Left lung (tissue), 10 donors: ENCODE data around the gene MIGA1. TPM values are rescaled to one million over a fixed set of nuclear protein-coding genes. Genes with fewer than 3 reads are reported as not detected.
A peak's percentile ranks its signal among the peaks of the same experiment; 100 is the strongest.
"Not testable (repeated sequence)": the region's sequence is repeated elsewhere in the genome, so short reads cannot be mapped to it uniquely, and the experiment has no call there.

Source experiments
- ATAC-seq: fragments of 200-7000 bp; cut with Tn5 transposase; one replicate; pipeline ENCODE4 v1.9.1; 2020; ENCODE audit warnings: moderate library complexity
- DNase-seq, 4 donors: peaks; one replicate each; pipeline ENCODE4 v3.0.0-alpha.2; 2013 to 2020
- H3K27ac ChIP-seq, 2 donors: fragments of 200-600 bp; sonication (generic) in 1 of 2; one replicate each; pipeline versions ENCODE4 v1.5.0 to v1.8.0; 2020 to 2021
- H3K27me3 ChIP-seq, 2 donors: fragments of 200-600 bp; sonication (generic) in 1 of 2; one replicate each; pipeline versions ENCODE4 v1.5.0 to v1.8.0; 2020 to 2021
- H3K36me3 ChIP-seq, 2 donors: fragments of 200-600 bp; sonication (generic) in 1 of 2; one replicate each; pipeline versions ENCODE4 v1.5.0 to v1.8.0; 2020 to 2021
- H3K4me1 ChIP-seq, 2 donors: fragments of 200-600 bp; one replicate each; pipeline ENCODE4 v1.8.0; 2021
- H3K4me3 ChIP-seq, 2 donors: fragments of 200-600 bp; sonication (generic) in 1 of 2; one replicate each; pipeline versions ENCODE4 v1.5.0 to v1.8.0; 2020 to 2021; ENCODE audit warnings: mild to moderate bottlenecking in 1 of 2
- H3K9me3 ChIP-seq, 2 donors: fragments of 200-600 bp; sonication (generic) in 1 of 2; one replicate each; pipeline versions ENCODE4 v1.5.0 to v1.8.0; 2020 to 2021
- intact Hi-C, 2 donors: fragments of 100-400 bp; cut with DNase I; formaldehyde crosslinking; loops; one replicate each; pipeline versions ENCODE4 v1.11.2 to v1.14.2; 2022
- polyA plus RNA-seq, 6 donors: library from polyadenylated mRNA; unstranded; fragments of 120-200 nt; gene quantifications; one replicate each; pipeline ENCODE4 v1.2.1, GENCODE V29; 2013; ENCODE audit not compliant: insufficient read length in 6 of 6
- total RNA-seq, 2 donors: library from RNA; stranded (reverse); fragmentation: NEBNext Ultra II Directional; extraction: Animal tissue kit (Norgen Biotek cat#: 25700); gene quantifications; one replicate each; pipeline ENCODE4 v1.2.1, GENCODE V29; 2021
- TF ChIP-seq, protein P1 (sequence below), 2 donors: fragments of 200-600 bp; sonication (generic) in 1 of 2; IDR thresholded peaks; one replicate each; pipeline versions ENCODE4 v1.5.0 to v1.8.0; 2021; ENCODE audit warnings: antibody characterized with exemption in 2 of 2
- donor health status: DM: no; HTN: yes; CAD: no.
- donor health status: DM: no; HTN: no; CAD: no.

Gene MIGA1
- total and polyA plus RNA-seq, 8 donors, result 15.5 to 20.5 (median 18.6) TPM

DNA sequence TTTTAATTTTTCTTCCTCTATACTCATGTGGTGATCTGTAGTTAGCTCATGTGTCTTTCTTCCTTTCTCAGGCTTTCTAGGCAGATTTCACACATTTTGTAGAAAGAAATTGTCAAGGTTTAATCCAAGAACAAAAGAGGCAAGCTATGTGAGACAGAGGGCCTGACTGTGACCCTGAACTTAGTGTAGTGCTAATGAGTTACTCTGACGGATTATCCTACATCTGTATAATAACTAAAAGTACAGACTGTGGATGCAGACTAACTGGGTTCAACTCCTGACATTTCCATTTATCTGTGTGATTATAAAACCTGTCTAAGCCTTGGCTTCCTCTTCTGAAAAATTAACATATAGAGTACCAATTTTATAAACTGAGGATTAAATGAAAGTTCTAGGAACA is 40.7 kb downstream of the MIGA1 start:
- H3K9me3 ChIP-seq, result no peaks in the 10 kb centered on the region
- DNase-seq (no peak), ATAC-seq (no peak)
- no peak overlapping the region for H3K4me3 ChIP-seq
- TF ChIP-seq, protein P1, sequence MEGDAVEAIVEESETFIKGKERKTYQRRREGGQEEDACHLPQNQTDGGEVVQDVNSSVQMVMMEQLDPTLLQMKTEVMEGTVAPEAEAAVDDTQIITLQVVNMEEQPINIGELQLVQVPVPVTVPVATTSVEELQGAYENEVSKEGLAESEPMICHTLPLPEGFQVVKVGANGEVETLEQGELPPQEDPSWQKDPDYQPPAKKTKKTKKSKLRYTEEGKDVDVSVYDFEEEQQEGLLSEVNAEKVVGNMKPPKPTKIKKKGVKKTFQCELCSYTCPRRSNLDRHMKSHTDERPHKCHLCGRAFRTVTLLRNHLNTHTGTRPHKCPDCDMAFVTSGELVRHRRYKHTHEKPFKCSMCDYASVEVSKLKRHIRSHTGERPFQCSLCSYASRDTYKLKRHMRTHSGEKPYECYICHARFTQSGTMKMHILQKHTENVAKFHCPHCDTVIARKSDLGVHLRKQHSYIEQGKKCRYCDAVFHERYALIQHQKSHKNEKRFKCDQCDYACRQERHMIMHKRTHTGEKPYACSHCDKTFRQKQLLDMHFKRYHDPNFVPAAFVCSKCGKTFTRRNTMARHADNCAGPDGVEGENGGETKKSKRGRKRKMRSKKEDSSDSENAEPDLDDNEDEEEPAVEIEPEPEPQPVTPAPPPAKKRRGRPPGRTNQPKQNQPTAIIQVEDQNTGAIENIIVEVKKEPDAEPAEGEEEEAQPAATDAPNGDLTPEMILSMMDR (IDR thresholded peaks at IDR 0.05), result no peak
- intact Hi-C loops, result loop anchor here in 1 of 2 donors (10.0 kb wide), 1 partner anchor 65 kb away; the partner anchor contains the start of gene NEXN
- H3K36me3 ChIP-seq, result peaks cover 0 to 63% of the 10 kb centered on the region in 2 donors
- H3K4me1 ChIP-seq, result peaks cover 0 to 7% of the 10 kb centered on the region in 2 donors
- H3K27ac ChIP-seq, result no peak overlapping the region
- no peaks in the 10 kb centered on the region for H3K27me3 ChIP-seq

DNA sequence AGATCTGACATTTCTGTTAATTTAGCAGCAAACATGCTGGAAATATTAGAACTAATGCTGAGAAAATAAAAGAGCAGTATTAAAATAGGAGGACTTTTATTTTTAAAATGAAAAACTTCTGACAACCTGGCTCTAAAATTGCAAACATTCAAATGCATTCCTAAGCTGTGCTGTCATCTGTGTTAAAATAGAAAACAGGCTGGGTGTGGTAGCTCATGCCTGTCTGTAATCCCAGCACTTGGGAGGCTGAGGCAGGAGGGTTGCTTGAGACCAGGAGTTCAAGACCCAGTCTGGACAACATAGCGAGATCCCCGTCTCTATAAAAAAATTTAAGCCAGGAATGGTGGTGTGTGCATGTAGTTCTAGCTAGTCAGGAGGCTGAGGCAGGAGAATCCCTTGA is 44.6 kb downstream of the MIGA1 start:
- TF ChIP-seq, protein P1 (IDR thresholded peaks at IDR 0.05), result no peak
- peaks cover 0 to 12% of the 10 kb centered on the region in 2 donors for H3K4me1 ChIP-seq
- no peak overlapping the region for H3K4me3 ChIP-seq
- DNase-seq (no peak), ATAC-seq (peak; percentile 50)
- peaks cover 0 to 32% of the 10 kb centered on the region in 2 donors for H3K36me3 ChIP-seq
- H3K9me3 ChIP-seq, result no peaks in the 10 kb centered on the region
- intact Hi-C loops, result loop anchor here in 1 of 2 donors (10.0 kb wide), 1 partner anchor 61 kb away; the partner anchor contains the start of gene NEXN
- H3K27ac ChIP-seq, result no peak overlapping the region
- H3K27me3 ChIP-seq, result no peaks in the 10 kb centered on the region

DNA sequence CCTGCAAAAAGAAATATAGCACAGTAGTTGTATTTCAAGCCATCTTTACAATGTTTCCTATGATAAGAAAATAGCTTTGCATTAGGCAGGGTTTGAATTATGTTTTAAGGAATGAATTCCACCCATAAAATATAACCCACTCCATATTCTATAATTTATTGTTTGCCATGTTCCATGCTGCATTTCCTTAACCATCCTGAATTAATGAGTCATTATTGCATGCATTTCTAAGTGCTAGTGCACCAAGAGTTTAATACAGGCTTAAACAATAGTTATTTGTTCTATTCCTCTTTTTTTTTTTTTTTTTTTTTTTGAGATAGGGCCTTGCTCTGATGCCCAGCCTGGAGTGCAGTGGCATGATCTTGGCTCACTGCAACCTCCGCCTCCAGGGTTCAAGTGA is 45.2 kb downstream of the MIGA1 start:
- peaks cover 0 to 12% of the 10 kb centered on the region in 2 donors for H3K4me1 ChIP-seq
- intact Hi-C loops, result loop anchor here in 1 of 2 donors (10.0 kb wide), 1 partner anchor 60 kb away; the partner anchor contains the start of gene NEXN
- peak overlapping the region in 1 of 2 donors; percentile 53 for H3K27ac ChIP-seq
- TF ChIP-seq, protein P1 (IDR thresholded peaks at IDR 0.05), result no peak
- H3K9me3 ChIP-seq, result no peaks in the 10 kb centered on the region
- peaks cover 0 to 26% of the 10 kb centered on the region in 2 donors for H3K36me3 ChIP-seq
- ATAC-seq, result no peak
- H3K27me3 ChIP-seq, result no peaks in the 10 kb centered on the region
- H3K4me3 ChIP-seq, result no peak overlapping the region
- no peak for DNase-seq

DNA sequence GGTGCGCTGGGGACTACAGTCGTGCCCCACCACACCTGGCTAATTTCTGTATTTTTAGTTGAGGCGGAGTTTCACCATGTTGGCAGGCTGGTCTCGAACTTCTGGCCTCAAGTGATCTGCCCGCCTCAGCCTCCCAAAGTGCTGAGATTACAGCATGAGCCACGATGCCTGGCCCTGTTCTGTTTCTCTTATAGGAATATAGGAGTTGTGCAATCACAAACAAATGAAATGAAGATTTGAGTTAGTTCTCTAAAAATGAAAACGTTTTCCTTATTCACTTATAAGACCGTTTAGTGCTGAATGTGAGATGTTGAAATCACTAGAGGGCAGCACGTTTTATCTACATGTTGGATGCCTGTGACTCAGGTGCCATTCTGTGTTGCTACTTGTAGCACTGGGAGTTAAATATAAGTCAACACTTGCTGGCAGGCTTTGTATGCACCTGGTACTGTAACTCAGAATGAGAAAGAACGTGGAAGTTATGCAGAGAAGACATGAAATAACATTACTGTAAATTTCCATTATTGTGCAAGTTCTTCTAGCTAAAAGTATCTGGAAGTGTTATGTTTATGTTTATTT is 45.8 kb downstream of the MIGA1 start:
- ATAC-seq (peak; percentile 97), DNase-seq (peak in 2 of 4 donors; percentile 50 to 70)
- Histone ChIP-seq H3K4me3 (no peak overlapping the region), H3K27me3 (no peaks in the 10 kb centered on the region), H3K36me3 (peaks cover 0 to 24% of the 10 kb centered on the region in 2 donors), H3K27ac (peak overlapping the region in 1 of 2 donors; percentile 53), H3K4me1 (peaks cover 0 to 12% of the 10 kb centered on the region in 2 donors), H3K9me3 (no peaks in the 10 kb centered on the region)
- TF ChIP-seq, protein P1 (IDR thresholded peaks at IDR 0.05), result peak in 1 of 2 donors; percentile 24
- intact Hi-C loops, result loop anchor here in 1 of 2 donors (10.0 kb wide), 1 partner anchor 60 kb away; the partner anchor contains the start of gene NEXN

DNA sequence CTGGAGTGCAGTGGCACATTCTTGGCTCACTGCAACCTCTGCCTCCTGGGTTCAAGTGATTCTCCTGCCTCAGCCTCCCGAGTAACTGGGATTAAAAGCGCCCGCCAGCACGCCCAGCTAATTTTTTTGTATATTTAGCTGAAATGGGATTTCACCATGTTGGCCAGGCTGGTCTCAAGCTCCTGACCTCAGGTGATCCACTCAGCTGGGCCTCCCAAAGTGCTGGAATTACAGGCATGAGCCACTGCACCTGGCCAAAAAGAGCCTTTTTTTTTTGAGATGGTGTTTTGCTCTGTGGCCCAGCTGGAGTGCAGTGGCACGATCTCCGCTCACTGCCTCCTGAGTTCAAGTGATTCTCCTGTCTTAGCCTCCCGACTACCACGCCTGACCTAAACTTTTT is 47.4 kb downstream of the MIGA1 start:
- H3K4me1 ChIP-seq, result peaks cover 3 to 17% of the 10 kb centered on the region in 2 donors
- not testable (repeated sequence) for H3K27ac ChIP-seq, H3K9me3 ChIP-seq, DNase-seq, H3K4me3 ChIP-seq, H3K36me3 ChIP-seq, ATAC-seq, H3K27me3 ChIP-seq
- intact Hi-C loops, result loop anchor here in 1 of 2 donors (10.0 kb wide), 1 partner anchor 58 kb away; the partner anchor contains the start of gene NEXN
